Endothelial cell of umbilical vein (primary cell): ENCODE data around the gene PECR. TPM values are rescaled to one million over a fixed set of nuclear protein-coding genes. Genes with fewer than 3 reads are reported as not detected.

ENCODE experiments used
- BruUV-seq: library from RNA; stranded (reverse); fragments of 400-500 nt; replicated peaks from 2 replicates; lab custom pipeline; 2021; lab: Mats Ljungman, UMichigan
- CTCF ChIA-PET: fragments of 300-600, 350-600 bp; sonication (Branson Sonifier 250); formaldehyde crosslinking; loops from one replicate; lab custom pipeline; 2021; ENCODE audit warnings: antibody characterized with exemption, inconsistent platforms; lab: Charles Lee
- POLR2A ChIA-PET: fragments of 300-600, 350-600 bp; sonication (Branson Sonifier 250); formaldehyde crosslinking; loops from one replicate; lab custom pipeline; 2021; ENCODE audit warnings: antibody characterized with exemption, inconsistent platforms; lab: Charles Lee
- DNase-seq: peaks from one replicate; pipeline ENCODE4 v3.0.0-alpha.2; 2011; ENCODE audit warnings: low read depth, low spot score
- FAIRE-seq: peaks from 2 replicates; lab custom pipeline; 2011; peaks lifted over from hg19 to GRCh38; lab: Jason Lieb, UNC
- H2AFZ ChIP-seq: 2 replicates; pipeline ENCODE4 v1.6.0; 2012; ENCODE audit warnings: low read depth, low read length, control low read depth, inconsistent platforms
- H3K27ac ChIP-seq: 2 replicates; pipeline ENCODE4 v1.5.1; 2011; ENCODE audit warnings: low read depth, mild to moderate bottlenecking, control low read depth, low read length, moderate library complexity; ENCODE audit not compliant: insufficient read depth
- H3K27me3 ChIP-seq, 2 experiments: 2 replicates each; pipeline versions ENCODE4 v1.6.0 to v1.6.1; 2011; ENCODE audit warnings: low read length in 2 of 2, mixed read lengths in 1 of 2; ENCODE audit not compliant: control insufficient read depth in 2 of 2, insufficient read depth in 2 of 2
- H3K36me3 ChIP-seq, 2 experiments: 2 replicates in 1 of 2; 3 replicates in 1 of 2; pipeline ENCODE4 v1.5.1; 2011; ENCODE audit warnings: low read length in 2 of 2, mild to moderate bottlenecking in 1 of 2, moderate library complexity in 1 of 2; ENCODE audit not compliant: control insufficient read depth in 2 of 2, insufficient read depth in 2 of 2; ENCODE audit errors: extremely low read depth in 1 of 2
- H3K4me1 ChIP-seq: 3 replicates; pipeline ENCODE4 v1.5.1; 2011; ENCODE audit warnings: mild to moderate bottlenecking, low read length; ENCODE audit not compliant: control insufficient read depth, insufficient read depth; ENCODE audit errors: extremely low read depth
- H3K4me2 ChIP-seq: 2 replicates; pipeline ENCODE4 v1.6.1; 2011; ENCODE audit warnings: low read length, control low read depth, mixed read lengths; ENCODE audit not compliant: insufficient read depth
- H3K4me3 ChIP-seq, 3 experiments: fragments of 200-600 bp in 1 of 3; sonication (generic), shearing (Covaris generic) in 1 of 3; replicated peaks in 1 of 3; 2 replicates each; pipeline ENCODE4 v1.5.1; 2011 to 2016; ENCODE audit warnings: control low read depth in 3 of 3, low read length in 3 of 3, mild to moderate bottlenecking in 2 of 3, inconsistent platforms in 1 of 3, low read depth in 1 of 3, moderate library complexity in 1 of 3; ENCODE audit not compliant: insufficient read depth in 1 of 3
- H3K79me2 ChIP-seq: 2 replicates; pipeline ENCODE4 v1.6.0; 2012; ENCODE audit warnings: low read length, inconsistent platforms; ENCODE audit not compliant: control insufficient read depth, insufficient read depth
- H3K9ac ChIP-seq: replicated peaks from 2 replicates; pipeline ENCODE3; 2011; ENCODE audit warnings: low read length, control low read depth; ENCODE audit not compliant: insufficient read depth; ENCODE audit errors: extremely low read depth
- H3K9me1 ChIP-seq: replicated peaks from 3 replicates; pipeline ENCODE4 v1.6.0; 2011; ENCODE audit warnings: mild to moderate bottlenecking, low read length; ENCODE audit not compliant: control insufficient read depth, insufficient read depth; ENCODE audit errors: extremely low read depth
- H3K9me3 ChIP-seq: replicated peaks from 2 replicates; pipeline ENCODE4 v1.5.1; 2012; ENCODE audit warnings: low read length, inconsistent platforms; ENCODE audit not compliant: control insufficient read depth, insufficient read depth
- H4K20me1 ChIP-seq: replicated peaks from 2 replicates; pipeline ENCODE3; 2011; ENCODE audit warnings: mild to moderate bottlenecking, low read length; ENCODE audit not compliant: control insufficient read depth, insufficient read depth; ENCODE audit errors: extremely low read depth
- CTCF ChIP-seq, 2 donors: IDR thresholded peaks; 1 replicate in 1 of 2; 2 replicates in 1 of 2; pipeline ENCODE4 v1.5.1; 2011; ENCODE audit warnings: low read length in 2 of 2, mild to moderate bottlenecking in 2 of 2, moderate library complexity in 2 of 2, control low read depth in 1 of 2, inconsistent platforms in 1 of 2, low read depth in 1 of 2; ENCODE audit not compliant: insufficient read depth in 1 of 2; ENCODE audit errors: extremely low read depth in 1 of 2
- EZH2 ChIP-seq: IDR thresholded peaks from 2 replicates; pipeline ENCODE4 v1.6.1; 2012; ENCODE audit warnings: borderline replicate concordance, low read depth, mild to moderate bottlenecking, moderate library complexity, low read length, inconsistent platforms; ENCODE audit not compliant: severe bottlenecking
- FOS ChIP-seq: IDR thresholded peaks from 2 replicates; pipeline ENCODE4 v1.6.1; 2011; ENCODE audit warnings: mild to moderate bottlenecking, low read length, moderate library complexity, borderline replicate concordance; ENCODE audit not compliant: insufficient read depth
- GATA2 ChIP-seq: IDR thresholded peaks from 2 replicates; pipeline ENCODE4 v1.7.0; 2011; ENCODE audit warnings: low read depth, mild to moderate bottlenecking, moderate library complexity, mixed read lengths, low read length; ENCODE audit not compliant: insufficient read length, insufficient read depth
- JUN ChIP-seq: IDR thresholded peaks from 2 replicates; pipeline ENCODE4 v1.6.1; 2011; ENCODE audit warnings: borderline replicate concordance, low read depth; ENCODE audit not compliant: insufficient read length, insufficient read depth
- MAX ChIP-seq: IDR thresholded peaks from 2 replicates; pipeline ENCODE4 v1.6.1; 2011; ENCODE audit not compliant: insufficient read depth, insufficient read length
- MYC ChIP-seq: IDR thresholded peaks from one replicate; pipeline ENCODE4 v1.6.1; 2011; ENCODE audit warnings: mild to moderate bottlenecking, low read depth, low read length
- POLR2A ChIP-seq: IDR thresholded peaks from 2 replicates; pipeline ENCODE4 v1.6.1; 2012; ENCODE audit warnings: low read depth, mild to moderate bottlenecking, control low read depth, low read length
- POLR2AphosphoS5 ChIP-seq: IDR thresholded peaks from 2 replicates; pipeline ENCODE4 v1.6.1; 2012; ENCODE audit warnings: low read depth, mild to moderate bottlenecking, control low read depth, low read length, moderate library complexity; ENCODE audit not compliant: insufficient read depth
- dilution Hi-C: fragments of 300-500 bp; cut with MboI; formaldehyde crosslinking; loops from one replicate; pipeline ENCODE4 v1.15.0; 2019; ENCODE audit warnings: low sequenced_read_pairs; ENCODE audit not compliant: extremely low pct_ligation_motif_present
- intact Hi-C: fragments of 100-400 bp; cut with micrococcal nuclease; formaldehyde crosslinking; loops from one replicate; pipeline ENCODE4 v1.10.0; 2022
- polyA plus RNA-seq, 4 experiments: library from polyadenylated mRNA; depleted of rRNA in 3 of 4; stranded (reverse) in 3 of 4; unstranded in 1 of 4; fragments of >200 nt; gene quantifications; 2 replicates each; pipeline versions ENCODE4 v1.2.1 to v1.2.3, GENCODE V29; 2011 to 2012; ENCODE audit warnings: missing spikeins in 1 of 4
- total RNA-seq: library from RNA; stranded (reverse); gene quantifications from 2 replicates; pipeline ENCODE4 v1.2.3, GENCODE V29; 2021

The PECR gene
- total and polyA plus RNA-seq, 2 donors (not counting 3 experiments of a cell fraction or from before 2014, with no cell fraction given) = 4.1 to 6.2 TPM

- intact Hi-C loops = loop anchor here (5.0 to 10.0 kb wide), 2 partner anchors 384 to 521 kb away; partner anchors contain the start of genes IGFBP2 and RPL37A
- Histone ChIP-seq H3K79me2 (peaks cover 76% of the 10 kb centered on the region), H3K36me3 (peaks cover 18 to 35% of the 10 kb centered on the region in 2 experiments), H3K9ac (no peak overlapping the region), H3K4me1 (peaks cover 28% of the 10 kb centered on the region), H2AFZ (no peak overlapping the region), H3K27ac (no peak overlapping the region), H3K4me3 (no peak overlapping the region), H3K9me1 (no peaks in the 10 kb centered on the region), H3K9me3 (no peaks in the 10 kb centered on the region), H3K4me2 (no peak overlapping the region), H4K20me1 (no peaks in the 10 kb centered on the region), H3K27me3 (no peaks in the 10 kb centered on the region)
- BruUV-seq = no TSS peak
- FAIRE-seq = no peak
- POLR2A ChIA-PET = no interaction called here
- dilution Hi-C loops = no loop called here
- TF ChIP-seq MYC = no peak
- TF ChIP-seq EZH2 = no peak
- TF ChIP-seq CTCF (IDR thresholded peaks at IDR 0.05; ENCODE audit: extremely low read depth in 1 of 2, insufficient read depth in 1 of 2, low read depth in 1 of 2, low read length in 2 of 2) = no peak
- no peak for TF ChIP-seq POLR2AphosphoS5
- TF ChIP-seq GATA2 = no peak
- no peak for TF ChIP-seq JUN
- no peak for TF ChIP-seq MAX
- no peak for TF ChIP-seq POLR2A
- no peak for TF ChIP-seq FOS
- CTCF ChIA-PET = interaction anchor here (1.6 kb wide), 1 partner anchor 10 kb away, joined by 8 read pairs; no protein-coding TSS in a partner anchor
- DNase-seq = no peak
Observed at GRCh38 chr2:216113572-216113971, 32.0 kb upstream of the PECR start.
